Measurements from ENCODE around the gene ADK. TPM values are rescaled to one million over a fixed set of nuclear protein-coding genes. Genes with fewer than 3 reads are reported as not detected.

Gene ADK
- total RNA-seq, 1 experiment from 2014 or later = 159 TPM

DNA sequence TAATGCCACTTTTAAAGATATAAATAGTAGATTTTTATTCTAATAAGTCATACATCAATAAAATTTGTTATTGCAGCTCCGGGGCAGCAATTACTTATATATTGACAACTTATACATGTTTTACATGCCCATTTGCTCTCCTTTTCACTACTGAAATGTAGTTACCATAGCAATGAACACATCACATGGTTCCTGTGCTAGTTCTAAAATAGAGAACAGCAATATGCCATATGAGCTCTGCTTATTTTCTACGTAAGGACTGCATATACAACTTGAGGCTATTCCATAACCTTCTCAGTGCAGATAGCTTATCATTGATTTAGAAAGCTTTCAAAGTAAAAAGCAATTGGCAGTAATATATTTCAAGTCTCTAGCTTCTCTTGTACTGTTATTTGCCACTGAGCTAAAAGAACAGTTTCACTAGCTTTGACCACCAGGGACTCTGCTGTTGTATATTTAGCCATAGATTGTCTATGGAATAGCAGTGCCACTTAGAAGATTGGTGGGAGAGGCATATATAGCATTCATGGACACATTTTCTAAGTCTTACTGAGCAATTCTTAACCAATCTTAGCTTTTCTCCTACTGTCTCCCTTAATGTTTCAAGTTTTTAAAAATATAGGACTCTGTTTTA lies 405.2 kb downstream of the ADK start:
- H3K36me3 ChIP-seq (ENCODE audit: low read depth) = no peaks in the 10 kb centered on the region
- TF ChIP-seq EZH2 (IDR thresholded peaks at IDR 0.05; ENCODE audit: low read depth) (no peak), CTCF (conservative IDR thresholded peaks at IDR 0.05) (no peak)

DNA sequence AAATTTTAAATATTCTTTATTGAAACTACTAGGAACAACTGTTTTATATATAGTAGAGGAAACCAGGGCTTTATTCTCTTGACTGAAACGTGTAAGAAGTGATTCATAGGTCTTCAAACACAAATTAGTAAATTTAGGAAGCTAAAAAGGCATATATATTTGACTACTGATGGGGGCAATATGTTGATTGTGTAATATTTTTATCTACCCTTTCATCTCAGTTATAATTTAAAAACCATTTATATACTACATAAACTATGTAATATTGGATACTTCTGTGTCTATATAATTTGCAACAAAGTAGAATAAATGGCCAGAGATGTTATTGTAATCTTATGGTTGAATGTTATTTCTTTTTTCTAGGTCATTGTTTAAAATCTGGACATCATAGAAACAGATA lies 406.1 kb downstream of the ADK start:
- DNase-seq = no peak
- no peak for TF ChIP-seq CTCF (conservative IDR thresholded peaks at IDR 0.05)
- no peak for TF ChIP-seq EZH2 (IDR thresholded peaks at IDR 0.05; ENCODE audit: low read depth)
- POLR2A ChIA-PET (ENCODE audit: unreplicated experiment) = interaction anchor here (0.6 to 0.7 kb wide), 2 partner anchors 275 to 546 kb away, joined by 3 to 5 read pairs; no protein-coding TSS in a partner anchor
- H3F3A ChIP-seq (ENCODE audit: insufficient read depth, low read depth) = no peaks in the 10 kb centered on the region
- H3K79me2 ChIP-seq (ENCODE audit: low read depth) = no peaks in the 10 kb centered on the region
- H2AFZ ChIP-seq = no peak overlapping the region
- H3K27me3 ChIP-seq (ENCODE audit: insufficient read depth, low read depth) = no peaks in the 10 kb centered on the region
- no TSS peak for BruUV-seq (replicated peaks)
- H3K9me3 ChIP-seq (ENCODE audit: insufficient read depth, low read depth) = no peaks in the 10 kb centered on the region
- H3K4me1 ChIP-seq (replicated peaks; ENCODE audit: insufficient read depth) = no peaks in the 10 kb centered on the region
- H4K20me1 ChIP-seq (ENCODE audit: insufficient read depth) = no peaks in the 10 kb centered on the region
- no peaks in the 10 kb centered on the region for H3K9me2 ChIP-seq (ENCODE audit: insufficient read depth)
- CTCF ChIA-PET = interaction anchor here (0.6 kb wide), 1 partner anchor 40 kb away, joined by 5 read pairs; no protein-coding TSS in a partner anchor
- intact Hi-C loops (cut with micrococcal nuclease; ENCODE audit: unreplicated experiment) = no loop called here
- H3K4me2 ChIP-seq = no peak overlapping the region
- H3K36me3 ChIP-seq (ENCODE audit: low read depth) = no peaks in the 10 kb centered on the region
- H3K27ac ChIP-seq = no peak overlapping the region
- no peak overlapping the region for H3K4me3 ChIP-seq

More for the DNA sequence above, 405.2 kb downstream of the ADK start:
- DNase-seq = no peak
- CTCF ChIA-PET = no interaction called here
- Histone ChIP-seq H4K20me1 (ENCODE audit: insufficient read depth) (no peaks in the 10 kb centered on the region), H3K27ac (no peak overlapping the region), H3K9me3 (ENCODE audit: insufficient read depth, low read depth) (no peaks in the 10 kb centered on the region), H3K79me2 (ENCODE audit: low read depth) (no peaks in the 10 kb centered on the region), H3K4me3 (no peak overlapping the region), H3K9me2 (ENCODE audit: insufficient read depth) (no peaks in the 10 kb centered on the region), H3K27me3 (ENCODE audit: insufficient read depth, low read depth) (no peaks in the 10 kb centered on the region), H3F3A (ENCODE audit: insufficient read depth, low read depth) (no peaks in the 10 kb centered on the region), H2AFZ (no peak overlapping the region), H3K4me1 (replicated peaks; ENCODE audit: insufficient read depth) (no peaks in the 10 kb centered on the region), H3K4me2 (no peak overlapping the region)
- BruUV-seq (replicated peaks) = no TSS peak
- intact Hi-C loops (cut with micrococcal nuclease; ENCODE audit: unreplicated experiment) = loop anchor here (1.0 kb wide), 1 partner anchor 27 kb away; no protein-coding TSS in a partner anchor
- POLR2A ChIA-PET (ENCODE audit: unreplicated experiment) = interaction anchor here (0.6 kb wide), 1 partner anchor 547 kb away, joined by 5 read pairs; no protein-coding TSS in a partner anchor

DNA sequence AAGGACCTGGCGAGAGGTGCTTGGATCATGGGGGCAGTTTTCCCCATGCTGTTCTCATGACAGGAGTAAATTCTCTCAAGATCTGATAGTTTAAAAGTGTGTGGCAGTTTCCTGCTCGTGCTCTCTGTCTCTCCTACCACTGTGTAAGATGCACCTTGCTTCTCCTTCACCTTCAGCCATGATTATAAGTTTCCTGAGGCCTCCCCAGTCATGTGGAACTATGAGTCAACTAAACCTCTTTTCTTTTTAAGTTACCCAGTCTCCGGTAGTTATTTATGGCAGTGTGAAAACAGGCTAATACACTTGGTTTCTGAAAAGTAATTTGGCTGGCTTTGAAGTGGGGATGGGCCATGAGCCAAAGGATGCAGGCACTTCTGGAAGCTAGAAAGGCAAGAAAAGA lies 407.4 kb downstream of the ADK start:
- no peak overlapping the region for H3K27ac ChIP-seq
- POLR2A ChIA-PET (ENCODE audit: unreplicated experiment) = no interaction called here

More for the DNA sequence above, 407.4 kb downstream of the ADK start:
- H3K27me3 ChIP-seq (ENCODE audit: insufficient read depth, low read depth) = no peaks in the 10 kb centered on the region
- no peak overlapping the region for H3K4me2 ChIP-seq
- H3K9me2 ChIP-seq (ENCODE audit: insufficient read depth) = no peaks in the 10 kb centered on the region
- no TSS peak for BruUV-seq (replicated peaks)
- TF ChIP-seq CTCF (conservative IDR thresholded peaks at IDR 0.05) (no peak), EZH2 (IDR thresholded peaks at IDR 0.05; ENCODE audit: low read depth) (no peak)
- H3K79me2 ChIP-seq (ENCODE audit: low read depth) = no peaks in the 10 kb centered on the region
- H3K9me3 ChIP-seq (ENCODE audit: insufficient read depth, low read depth) = no peaks in the 10 kb centered on the region
- H3K4me1 ChIP-seq (replicated peaks; ENCODE audit: insufficient read depth) = no peaks in the 10 kb centered on the region
- CTCF ChIA-PET = no interaction called here
- no peak for DNase-seq
- H3K4me3 ChIP-seq = no peak overlapping the region
- no peaks in the 10 kb centered on the region for H3K36me3 ChIP-seq (ENCODE audit: low read depth)
- intact Hi-C loops (cut with micrococcal nuclease; ENCODE audit: unreplicated experiment) = no loop called here
- no peaks in the 10 kb centered on the region for H4K20me1 ChIP-seq (ENCODE audit: insufficient read depth)
- no peak overlapping the region for H2AFZ ChIP-seq
- no peaks in the 10 kb centered on the region for H3F3A ChIP-seq (ENCODE audit: insufficient read depth, low read depth)
